ENCODE data around the gene C22orf31.

DNA sequence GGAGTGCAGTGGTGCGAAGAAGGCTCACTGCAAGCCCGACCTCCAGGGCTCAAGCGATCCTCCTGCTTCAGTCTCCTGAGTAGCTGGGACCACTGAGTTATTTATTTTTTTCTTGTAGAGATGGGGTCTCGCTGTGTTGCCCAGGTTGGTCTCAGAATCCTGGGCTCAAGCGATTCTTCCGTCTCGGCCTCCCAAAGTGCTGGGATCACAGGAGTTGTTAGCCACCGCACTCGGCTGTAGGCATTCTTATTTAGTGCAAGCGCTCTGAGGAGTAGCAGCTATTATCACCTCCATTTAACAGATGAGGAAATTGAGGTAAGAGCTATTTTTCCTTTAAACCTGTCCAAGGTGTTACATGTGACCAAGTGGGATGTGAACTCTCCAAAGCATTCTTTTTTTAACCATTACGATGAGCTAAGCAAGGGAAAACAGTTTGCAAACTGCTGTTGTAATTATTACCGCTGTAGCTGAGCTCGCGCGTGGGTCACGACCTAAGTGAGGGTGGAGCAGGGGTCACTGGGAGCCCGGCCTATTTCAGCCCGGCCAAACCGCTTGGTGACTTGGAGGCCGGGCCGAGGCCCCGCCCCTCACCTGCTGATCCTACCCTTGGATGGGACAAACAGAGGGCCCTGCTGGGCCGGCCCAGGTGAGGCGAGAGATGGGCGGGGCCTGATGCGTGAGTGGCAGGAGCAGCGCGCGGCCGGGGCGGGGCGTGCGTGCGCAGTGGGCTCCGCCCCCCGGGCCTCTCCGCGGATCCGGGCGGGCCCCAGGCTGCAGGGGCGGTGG, 10.8 kb upstream of the C22orf31 start:
- TF ChIP-seq CTCF (conservative IDR thresholded peaks at IDR 0.05) = no peak
- no peak for TF ChIP-seq ZFX (IDR thresholded peaks at IDR 0.05)
